ENCODE data around the gene GATA3.

Gene GATA3

GRCh38 chr10:8073691-8074416 is 19.4 kb downstream of the GATA3 start:
- Histone ChIP-seq H3K27ac (ENCODE audit: low read length) (no peak overlapping the region), H3K9ac (ENCODE audit: low read depth, low read length) (no peak overlapping the region), H3K27me3 (ENCODE audit: insufficient read depth, low read length) (no peaks in the 10 kb centered on the region; the same call in none of the 2 replicates), H3K9me3 (ENCODE audit: insufficient read depth, low read depth, low read length) (no peaks in the 10 kb centered on the region), H3K4me1 (ENCODE audit: insufficient read depth, low read length) (peaks cover 8% of the 10 kb centered on the region), H3K36me3 (ENCODE audit: insufficient read depth, low read depth, low read length) (no peaks in the 10 kb centered on the region; the same call in 1 of the 2 replicates), H3K4me3 (ENCODE audit: low read length) (no peak overlapping the region)

GRCh38 chr10:8074881-8075280 is 20.4 kb downstream of the GATA3 start:
- H3K9ac ChIP-seq (ENCODE audit: low read depth, low read length), result no peak overlapping the region
- H3K9me3 ChIP-seq (ENCODE audit: insufficient read depth, low read depth, low read length), result no peaks in the 10 kb centered on the region
- H3K4me3 ChIP-seq (ENCODE audit: low read length), result no peak overlapping the region
- no peaks in the 10 kb centered on the region for H3K36me3 ChIP-seq (ENCODE audit: insufficient read depth, low read depth, low read length)
- H3K27me3 ChIP-seq (ENCODE audit: insufficient read depth, low read length), result no peaks in the 10 kb centered on the region; the same call in 1 of the 2 replicates
- H3K4me1 ChIP-seq (ENCODE audit: insufficient read depth, low read length), result peaks cover 14% of the 10 kb centered on the region
- H3K27ac ChIP-seq (ENCODE audit: low read length), result no peak overlapping the region

GRCh38 chr10:8075282-8076260 is 21.1 kb downstream of the GATA3 start:
- Histone ChIP-seq H3K9me3 (ENCODE audit: insufficient read depth, low read depth, low read length) (no peaks in the 10 kb centered on the region), H3K4me1 (ENCODE audit: insufficient read depth, low read length) (peaks cover 14% of the 10 kb centered on the region), H3K36me3 (ENCODE audit: insufficient read depth, low read depth, low read length) (no peaks in the 10 kb centered on the region), H3K9ac (ENCODE audit: low read depth, low read length) (no peak overlapping the region), H3K4me3 (ENCODE audit: low read length) (no peak overlapping the region), H3K27ac (ENCODE audit: low read length) (no peak overlapping the region), H3K27me3 (ENCODE audit: insufficient read depth, low read length) (no peaks in the 10 kb centered on the region; the same call in 1 of the 2 replicates)

- no peak overlapping the region for H3K9ac ChIP-seq (ENCODE audit: low read depth, low read length)
- no peak overlapping the region for H3K4me3 ChIP-seq (ENCODE audit: low read length)
- H3K9me3 ChIP-seq (ENCODE audit: insufficient read depth, low read depth, low read length), result no peaks in the 10 kb centered on the region
- H3K27me3 ChIP-seq (ENCODE audit: insufficient read depth, low read length), result no peaks in the 10 kb centered on the region; the same call in 1 of the 2 replicates
- no peak overlapping the region for H3K27ac ChIP-seq (ENCODE audit: low read length)
- peaks cover 14% of the 10 kb centered on the region for H3K4me1 ChIP-seq (ENCODE audit: insufficient read depth, low read length)
- H3K36me3 ChIP-seq (ENCODE audit: insufficient read depth, low read depth, low read length), result no peaks in the 10 kb centered on the region
Measured at GRCh38 chr10:8076933-8077332, 22.4 kb downstream of the GATA3 start.

- Histone ChIP-seq H3K9me3 (ENCODE audit: insufficient read depth, low read depth, low read length) (no peaks in the 10 kb centered on the region), H3K9ac (ENCODE audit: low read depth, low read length) (no peak overlapping the region), H3K27me3 (ENCODE audit: insufficient read depth, low read length) (no peaks in the 10 kb centered on the region; the same call in 1 of the 2 replicates), H3K4me3 (ENCODE audit: low read length) (no peak overlapping the region), H3K36me3 (ENCODE audit: insufficient read depth, low read depth, low read length) (no peaks in the 10 kb centered on the region), H3K27ac (ENCODE audit: low read length) (no peak overlapping the region), H3K4me1 (ENCODE audit: insufficient read depth, low read length) (peaks cover 14% of the 10 kb centered on the region)
Measured at GRCh38 chr10:8078027-8078426, 23.5 kb downstream of the GATA3 start.

- Histone ChIP-seq H3K36me3 (ENCODE audit: insufficient read depth, low read depth, low read length) (no peaks in the 10 kb centered on the region), H3K9me3 (ENCODE audit: insufficient read depth, low read depth, low read length) (no peaks in the 10 kb centered on the region), H3K27me3 (ENCODE audit: insufficient read depth, low read length) (no peaks in the 10 kb centered on the region; the same call in 1 of the 2 replicates), H3K4me1 (ENCODE audit: insufficient read depth, low read length) (peaks cover 14% of the 10 kb centered on the region), H3K9ac (ENCODE audit: low read depth, low read length) (no peak overlapping the region), H3K27ac (ENCODE audit: low read length) (no peak overlapping the region), H3K4me3 (ENCODE audit: low read length) (no peak overlapping the region)
Measured at GRCh38 chr10:8079126-8079525, 24.6 kb downstream of the GATA3 start.

GRCh38 chr10:8084799-8085198 is 30.3 kb downstream of the GATA3 start:
- H3K27me3 ChIP-seq (ENCODE audit: insufficient read depth, low read length), result no peaks in the 10 kb centered on the region
- H3K4me1 ChIP-seq (ENCODE audit: insufficient read depth, low read length), result peaks cover under 1% of the 10 kb centered on the region; the same call in 1 of the 2 replicates
- no peak overlapping the region for H3K4me3 ChIP-seq (ENCODE audit: low read length)
- H3K27ac ChIP-seq (ENCODE audit: low read length), result no peak overlapping the region
- H3K36me3 ChIP-seq (ENCODE audit: insufficient read depth, low read depth, low read length), result no peaks in the 10 kb centered on the region
- no peak overlapping the region for H3K9ac ChIP-seq (ENCODE audit: low read depth, low read length)
- H3K9me3 ChIP-seq (ENCODE audit: insufficient read depth, low read depth, low read length), result no peaks in the 10 kb centered on the region

- H3K27me3 ChIP-seq (ENCODE audit: insufficient read depth, low read length), result no peaks in the 10 kb centered on the region
- H3K9me3 ChIP-seq (ENCODE audit: insufficient read depth, low read depth, low read length), result no peaks in the 10 kb centered on the region
- H3K27ac ChIP-seq (ENCODE audit: low read length), result no peak overlapping the region
- H3K4me3 ChIP-seq (ENCODE audit: low read length), result no peak overlapping the region
- no peaks in the 10 kb centered on the region for H3K36me3 ChIP-seq (ENCODE audit: insufficient read depth, low read depth, low read length)
- no peak overlapping the region for H3K9ac ChIP-seq (ENCODE audit: low read depth, low read length)
- H3K4me1 ChIP-seq (ENCODE audit: insufficient read depth, low read length), result no peaks in the 10 kb centered on the region
Measured at GRCh38 chr10:8085251-8085650, 30.8 kb downstream of the GATA3 start.

GRCh38 chr10:8086315-8086714 is 31.8 kb downstream of the GATA3 start:
- H3K4me1 ChIP-seq (ENCODE audit: insufficient read depth, low read length), result no peaks in the 10 kb centered on the region
- no peak overlapping the region for H3K9ac ChIP-seq (ENCODE audit: low read depth, low read length)

GRCh38 chr10:8088504-8088903 is 34.0 kb downstream of the GATA3 start:
- H3K36me3 ChIP-seq (ENCODE audit: insufficient read depth, low read depth, low read length), result no peaks in the 10 kb centered on the region
- H3K4me3 ChIP-seq (ENCODE audit: low read length), result no peak overlapping the region
- no peak overlapping the region for H3K27ac ChIP-seq (ENCODE audit: low read length)
- H3K4me1 ChIP-seq (ENCODE audit: insufficient read depth, low read length), result no peaks in the 10 kb centered on the region
- no peak overlapping the region for H3K9ac ChIP-seq (ENCODE audit: low read depth, low read length)
- no peaks in the 10 kb centered on the region for H3K27me3 ChIP-seq (ENCODE audit: insufficient read depth, low read length)
- no peaks in the 10 kb centered on the region for H3K9me3 ChIP-seq (ENCODE audit: insufficient read depth, low read depth, low read length)

More at GRCh38 chr10:8086315-8086714, 31.8 kb downstream of the GATA3 start:
- Histone ChIP-seq H3K36me3 (ENCODE audit: insufficient read depth, low read depth, low read length) (no peaks in the 10 kb centered on the region), H3K9me3 (ENCODE audit: insufficient read depth, low read depth, low read length) (no peaks in the 10 kb centered on the region), H3K27me3 (ENCODE audit: insufficient read depth, low read length) (no peaks in the 10 kb centered on the region), H3K27ac (ENCODE audit: low read length) (no peak overlapping the region), H3K4me3 (ENCODE audit: low read length) (no peak overlapping the region)

- H3K9me3 ChIP-seq (ENCODE audit: insufficient read depth, low read depth, low read length), result no peaks in the 10 kb centered on the region
- H3K4me3 ChIP-seq (ENCODE audit: low read length), result no peak overlapping the region
- no peaks in the 10 kb centered on the region for H3K36me3 ChIP-seq (ENCODE audit: insufficient read depth, low read depth, low read length)
- no peak overlapping the region for H3K27ac ChIP-seq (ENCODE audit: low read length)
- no peak overlapping the region for H3K9ac ChIP-seq (ENCODE audit: low read depth, low read length)
- no peaks in the 10 kb centered on the region for H3K27me3 ChIP-seq (ENCODE audit: insufficient read depth, low read length)
- H3K4me1 ChIP-seq (ENCODE audit: insufficient read depth, low read length), result no peaks in the 10 kb centered on the region
Measured at GRCh38 chr10:8092428-8092827, 37.9 kb downstream of the GATA3 start.

All from iPS-20b (cell line).